Stimulated activated CD8-positive, alpha-beta memory T cell treated with anti-CD3 and anti-CD28 coated beads, Interleukin-15, amount 100 ng/mL, for 24 hours (primary cell): ENCODE measurements around the gene UBASH3B.
"Not testable (repeated sequence)": the region's sequence is repeated elsewhere in the genome, so short reads cannot be mapped to it uniquely, and the experiment has no call there.

Experiments used
- DNase-seq: peaks from one replicate; pipeline ENCODE4 v3.0.0-alpha.2; 2020; ENCODE audit warnings: low read depth

The UBASH3B gene

GRCh38 chr11:122813894-122814270 is 158.4 kb downstream of the UBASH3B start:
- DNase-seq = no peak

DNA sequence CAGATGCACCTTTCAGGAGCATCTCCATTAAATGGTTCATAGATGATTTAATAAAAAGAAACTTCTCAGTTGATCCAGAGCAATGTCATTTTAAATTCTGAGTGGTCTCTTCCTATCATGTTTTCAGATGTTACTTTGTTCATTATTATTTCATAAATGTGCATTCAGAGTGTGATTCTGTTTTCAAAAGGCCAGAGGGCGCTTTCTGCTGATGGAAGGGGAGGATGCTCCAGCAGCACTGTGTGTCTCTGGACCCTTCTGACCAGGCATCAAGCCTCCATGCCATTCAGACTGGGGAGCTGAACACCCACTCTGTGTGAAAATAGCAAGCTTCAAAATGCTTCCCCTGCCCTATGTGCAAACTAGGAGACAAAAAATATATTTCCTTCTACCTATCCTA is 158.9 kb downstream of the UBASH3B start:
- no peak for DNase-seq

- no peak for DNase-seq
Observed at GRCh38 chr11:122815900-122816299, 160.4 kb downstream of the UBASH3B start.

GRCh38 chr11:122816761-122817520 is 161.4 kb downstream of the UBASH3B start:
- no peak for DNase-seq

- DNase-seq = no peak
Observed at GRCh38 chr11:122820158-122820557, 164.6 kb downstream of the UBASH3B start.

GRCh38 chr11:122821169-122821568 is 165.6 kb downstream of the UBASH3B start:
- DNase-seq = no peak

- DNase-seq = no peak
Observed at GRCh38 chr11:122822241-122822640, 166.7 kb downstream of the UBASH3B start.

DNA sequence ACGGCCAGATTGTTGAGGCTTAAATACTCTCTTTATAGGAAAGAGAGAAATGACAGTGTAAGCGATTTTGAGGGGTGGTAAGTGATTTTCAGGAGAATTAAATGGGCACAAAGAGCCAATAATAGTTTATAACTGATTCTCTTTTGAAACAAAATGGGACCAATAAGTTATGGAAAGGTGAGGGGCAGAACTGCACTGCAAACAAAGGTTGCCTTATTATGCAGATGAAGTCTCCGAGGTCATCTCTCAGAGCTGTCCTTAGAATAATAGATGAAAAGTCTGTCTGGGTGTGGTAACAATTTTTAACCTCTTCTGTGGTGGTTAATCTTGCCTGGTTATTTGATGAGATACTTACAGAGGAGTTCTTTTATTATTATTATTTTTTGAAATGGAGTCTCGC is 168.0 kb downstream of the UBASH3B start:
- no peak for DNase-seq

DNA sequence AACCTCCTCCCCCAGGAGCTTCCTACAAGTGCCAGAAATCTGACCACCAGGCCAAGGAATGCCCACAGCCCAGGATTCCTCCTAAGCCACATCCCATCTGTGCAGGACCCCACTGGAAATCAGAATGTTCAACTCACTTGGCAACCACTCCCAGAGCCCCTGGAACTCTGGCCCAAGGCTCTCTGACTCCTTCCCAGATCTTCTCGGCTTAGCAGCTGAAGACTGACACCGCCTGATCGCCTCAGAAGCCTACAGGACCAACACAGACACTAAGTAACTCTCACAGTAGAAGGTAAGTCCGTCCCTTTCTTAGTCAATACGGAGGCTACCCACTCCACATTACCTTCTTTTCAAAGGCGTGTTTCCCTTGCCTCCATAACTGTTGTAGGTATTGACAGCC is 173.8 kb downstream of the UBASH3B start:
- DNase-seq = not testable (repeated sequence)

DNA sequence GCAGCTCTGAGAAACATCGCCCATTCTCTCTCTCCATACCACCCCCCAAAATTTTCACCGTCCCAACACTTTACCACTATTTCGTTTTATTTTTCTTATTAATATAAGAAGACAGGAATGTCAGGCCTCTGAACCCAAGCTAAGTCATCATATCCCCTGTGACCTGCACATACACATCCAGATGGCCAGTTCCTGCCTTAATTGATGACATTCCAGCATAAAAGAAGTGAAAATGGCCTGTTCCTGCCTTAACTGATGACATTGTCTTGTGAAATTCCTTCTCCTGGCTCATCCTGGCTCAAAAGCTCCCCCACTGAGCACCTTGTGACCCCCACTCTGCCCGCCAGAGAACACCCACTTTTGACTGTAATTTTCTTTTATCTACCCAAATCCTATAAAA is 176.8 kb downstream of the UBASH3B start:
- not testable (repeated sequence) for DNase-seq

- DNase-seq = no peak
Observed at GRCh38 chr11:122832721-122833470, 177.4 kb downstream of the UBASH3B start.

GRCh38 chr11:122833846-122834464 is 178.4 kb downstream of the UBASH3B start:
- DNase-seq = no peak

DNA sequence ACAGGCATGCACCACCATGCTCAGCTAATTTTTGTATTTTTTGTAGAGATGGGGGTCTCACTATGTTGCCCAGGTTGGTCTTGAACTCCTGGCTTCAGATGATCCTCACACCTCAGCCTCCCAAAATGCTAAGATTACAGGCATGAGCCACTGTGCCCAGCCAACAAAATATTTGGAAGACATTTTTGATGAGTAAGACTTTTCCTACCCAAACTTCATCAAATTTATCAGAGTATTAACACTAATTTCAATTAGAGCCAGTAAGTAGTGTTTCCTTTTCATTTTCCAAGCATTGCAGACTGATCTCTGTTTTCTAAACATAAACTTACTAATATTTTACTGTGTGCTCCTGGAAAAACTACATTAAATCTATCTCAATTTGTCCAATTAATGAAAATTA is 181.4 kb downstream of the UBASH3B start:
- DNase-seq = no peak

GRCh38 chr11:122837528-122838346 is 182.2 kb downstream of the UBASH3B start:
- DNase-seq = no peak

DNA sequence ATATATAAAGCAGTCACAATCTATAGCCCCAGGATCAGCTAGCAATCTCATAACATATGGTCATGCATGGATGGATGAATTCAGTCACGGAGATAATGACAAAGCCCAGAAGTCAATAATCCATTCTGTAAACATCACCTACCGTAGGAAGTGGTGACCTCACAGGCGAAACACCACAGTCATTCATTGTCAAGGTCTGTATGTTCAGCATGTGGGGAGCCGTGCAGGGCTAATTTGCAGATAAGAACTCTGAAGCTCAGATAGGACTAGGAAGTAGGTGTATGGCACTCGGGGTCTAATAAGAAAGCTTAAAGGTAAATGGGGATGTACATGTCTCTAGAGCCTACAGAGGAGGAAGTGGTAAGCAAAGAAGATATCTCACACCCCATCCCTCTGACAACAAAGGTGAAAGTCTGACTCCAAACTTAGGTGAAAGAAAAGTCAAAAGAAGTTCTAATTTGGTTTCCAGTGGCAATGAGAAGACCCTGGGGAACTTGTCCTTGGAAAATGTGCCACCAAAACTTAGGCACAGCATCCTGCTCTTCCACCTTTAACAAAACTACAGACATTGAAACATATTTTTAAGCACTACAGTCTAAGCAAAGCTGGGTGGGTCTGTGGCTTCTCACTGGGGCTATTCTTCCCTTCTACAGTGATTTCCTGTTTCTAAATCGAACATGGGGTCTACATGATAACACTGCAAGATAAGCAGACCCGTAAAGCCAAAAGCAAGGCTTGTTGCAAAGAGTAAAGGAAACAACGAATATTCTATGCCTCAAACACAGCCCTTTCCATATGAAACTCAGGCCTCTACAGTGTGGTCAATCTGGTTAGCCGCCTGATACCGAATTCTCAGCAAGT is 188.0 kb downstream of the UBASH3B start:
- no peak for DNase-seq

DNA sequence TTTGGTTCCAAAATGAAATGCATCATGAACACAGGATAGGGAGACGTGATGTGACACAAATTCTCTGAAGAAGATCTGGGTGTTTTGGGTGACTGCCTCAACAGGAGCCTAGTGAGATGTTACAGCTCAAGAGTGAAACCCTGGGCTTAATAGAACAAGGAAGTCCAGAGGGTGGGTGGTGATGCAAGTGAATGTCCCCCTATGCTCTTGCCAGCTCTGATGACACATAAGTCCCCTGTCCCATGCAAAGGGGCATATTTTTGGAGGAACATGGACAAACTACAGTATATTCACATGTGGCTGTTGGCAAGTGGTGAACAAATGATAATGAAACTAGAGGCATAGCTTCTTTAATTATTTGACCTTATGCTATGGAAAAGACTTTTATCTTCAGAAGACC is 191.9 kb downstream of the UBASH3B start:
- no peak for DNase-seq

DNA sequence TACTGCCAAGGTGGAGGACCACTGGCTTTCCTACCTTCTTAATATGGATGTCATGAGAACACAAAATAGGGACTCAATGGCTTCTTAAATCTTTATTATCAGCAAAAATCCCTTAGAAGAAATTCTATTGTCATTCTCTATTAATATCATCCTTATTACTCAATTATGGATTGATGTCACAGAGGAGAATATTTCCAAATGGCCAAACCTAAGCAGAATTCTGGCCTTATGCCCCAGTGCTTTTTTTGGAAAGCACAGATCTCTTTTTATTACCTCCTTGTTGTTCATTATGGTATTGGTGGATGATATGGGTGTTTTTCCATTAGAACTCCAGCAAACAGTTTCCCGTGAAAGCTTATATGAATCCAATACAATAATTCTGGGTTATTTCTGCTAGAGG is 192.7 kb downstream of the UBASH3B start:
- no peak for DNase-seq

- no peak for DNase-seq
Observed at GRCh38 chr11:122850076-122850631, 194.6 kb downstream of the UBASH3B start.

GRCh38 chr11:122851366-122851966 is 195.9 kb downstream of the UBASH3B start:
- no peak for DNase-seq

GRCh38 chr11:122852074-122852795 is 196.7 kb downstream of the UBASH3B start:
- no peak for DNase-seq
